H1 (cell line): ENCODE results near the gene SPECC1. TPM values are rescaled to one million over a fixed set of nuclear protein-coding genes. Genes with fewer than 3 reads are reported as not detected.
A peak's percentile ranks its signal among the peaks of the same experiment; 100 is the strongest.

ENCODE experiments used
- CTCF ChIA-PET: fragments of 300-600 bp; sonication (Branson Sonifier 250); formaldehyde crosslinking; loops from one replicate; lab custom pipeline; 2021; ENCODE audit not compliant: partially characterized antibody; lab: Charles Lee
- POLR2A ChIA-PET: fragments of 300-600 bp; sonication (Branson Sonifier 250); formaldehyde crosslinking; loops from one replicate; lab custom pipeline; 2021; ENCODE audit warnings: inconsistent platforms; ENCODE audit not compliant: partially characterized antibody; lab: Charles Lee
- DNase-seq, 2 experiments: peaks; one replicate each; pipeline versions ENCODE4 v3.0.0 to v3.0.0-alpha.2; 2010 to 2022; ENCODE audit warnings: low spot score in 2 of 2, low read depth in 1 of 2, mixed read lengths in 1 of 2
- FAIRE-seq: peaks from 2 replicates; lab custom pipeline; 2011; peaks lifted over from hg19 to GRCh38; lab: Jason Lieb, UNC
- H2AFZ ChIP-seq: 2 replicates; pipeline ENCODE4 v1.8.1; 2012; ENCODE audit warnings: low read length, inconsistent platforms
- H2AK5ac ChIP-seq: 2 replicates; pipeline ENCODE4 v1.6.1; 2013; ENCODE audit warnings: low read depth, low read length
- H2BK120ac ChIP-seq: replicated peaks from 2 replicates; pipeline ENCODE3; 2013; ENCODE audit warnings: low read depth, low read length, inconsistent platforms
- H2BK12ac ChIP-seq: 2 replicates; pipeline ENCODE4 v1.6.1; 2013; ENCODE audit warnings: low read depth, low read length
- H2BK15ac ChIP-seq: 2 replicates; pipeline ENCODE4 v1.6.1; 2013; ENCODE audit warnings: low read length
- H2BK20ac ChIP-seq: 2 replicates; pipeline ENCODE4 v1.6.1; 2013; ENCODE audit warnings: low read length
- H2BK5ac ChIP-seq: 2 replicates; pipeline ENCODE4 v1.6.1; 2013; ENCODE audit warnings: low read depth, low read length
- H3K14ac ChIP-seq: 2 replicates; pipeline ENCODE4 v1.6.1; 2013; ENCODE audit warnings: inconsistent platforms; ENCODE audit not compliant: insufficient read length
- H3K18ac ChIP-seq: 2 replicates; pipeline ENCODE4 v1.6.1; 2013; ENCODE audit warnings: low read length; ENCODE audit errors: extremely low read depth
- H3K23ac ChIP-seq: 2 replicates; pipeline ENCODE4 v1.6.1; 2013; ENCODE audit warnings: inconsistent platforms; ENCODE audit not compliant: insufficient read length
- H3K23me2 ChIP-seq: 2 replicates; pipeline ENCODE4 v1.6.1; 2013; ENCODE audit warnings: low read depth, low read length
- H3K27ac ChIP-seq: 2 replicates; pipeline ENCODE4 v1.6.1; 2011; ENCODE audit warnings: low read depth, low read length, inconsistent platforms
- H3K27me3 ChIP-seq, 4 experiments: replicated peaks in 1 of 4; 1 replicate in 1 of 4; 2 replicates in 3 of 4; pipeline versions ENCODE4 v1.6.1 to v1.8.1; 2011 to 2013; ENCODE audit warnings: low read length in 3 of 4, mild to moderate bottlenecking in 3 of 4, inconsistent platforms in 2 of 4, mixed read lengths in 2 of 4, moderate library complexity in 1 of 4; ENCODE audit not compliant: control insufficient read depth in 3 of 4, insufficient read depth in 3 of 4; ENCODE audit errors: extremely low read depth in 1 of 4
- H3K36me3 ChIP-seq, 4 experiments: 2 replicates each; pipeline versions ENCODE4 v1.6.1 to v1.8.1; 2011 to 2013; ENCODE audit warnings: mild to moderate bottlenecking in 4 of 4, low read length in 3 of 4, moderate library complexity in 2 of 4, control low read depth in 1 of 4, inconsistent platforms in 1 of 4; ENCODE audit not compliant: insufficient read depth in 4 of 4, control insufficient read depth in 2 of 4
- H3K4ac ChIP-seq: replicated peaks from 2 replicates; pipeline ENCODE3; 2013; ENCODE audit warnings: low read length, low read depth, mixed read lengths, inconsistent platforms; ENCODE audit not compliant: insufficient read length
- H3K4me1 ChIP-seq, 4 experiments: replicated peaks in 1 of 4; 1 replicate in 1 of 4; 2 replicates in 3 of 4; pipeline versions ENCODE4 v1.6.1 to v1.8.1; 2011 to 2013; ENCODE audit warnings: low read length in 3 of 4, inconsistent platforms in 2 of 4, mixed read lengths in 1 of 4; ENCODE audit not compliant: insufficient read depth in 4 of 4, control insufficient read depth in 3 of 4
- H3K4me2 ChIP-seq, 2 experiments: 2 replicates each; pipeline versions ENCODE4 v1.6.1 to v1.8.1; 2011 to 2013; ENCODE audit warnings: low read depth in 2 of 2, low read length in 2 of 2, control low read depth in 1 of 2, inconsistent platforms in 1 of 2, mild to moderate bottlenecking in 1 of 2; ENCODE audit not compliant: insufficient read depth in 1 of 2
- H3K4me3 ChIP-seq, 4 experiments: fragments of 200-600, 300-600 bp in 1 of 4; sonication (generic), shearing (Covaris generic), sonication (Bioruptor Twin) in 1 of 4; 2 replicates each; pipeline versions ENCODE4 v1.5.1 to v1.8.1; 2011 to 2016; ENCODE audit warnings: low read length in 4 of 4, low read depth in 3 of 4, control low read depth in 2 of 4, inconsistent platforms in 2 of 4, mild to moderate bottlenecking in 2 of 4, mixed read lengths in 1 of 4, moderate library complexity in 1 of 4; ENCODE audit not compliant: insufficient read depth in 2 of 4; ENCODE audit errors: extremely low read depth in 1 of 4
- H3K56ac ChIP-seq: replicated peaks from 2 replicates; pipeline ENCODE3; 2013; ENCODE audit warnings: low read depth, mild to moderate bottlenecking, mixed read lengths, low read length, inconsistent platforms; ENCODE audit not compliant: insufficient read length
- H3K79me1 ChIP-seq: 2 replicates; pipeline ENCODE4 v1.6.1; 2013; ENCODE audit warnings: low read depth, low read length, control low read depth
- H3K79me2 ChIP-seq, 2 experiments: 2 replicates each; pipeline versions ENCODE4 v1.6.1 to v1.8.1; 2012 to 2013; ENCODE audit warnings: low read length in 2 of 2, mild to moderate bottlenecking in 2 of 2, inconsistent platforms in 1 of 2; ENCODE audit not compliant: insufficient read depth in 2 of 2, control insufficient read depth in 1 of 2
- H3K9ac ChIP-seq, 4 experiments: replicated peaks in 1 of 4; 1 replicate in 1 of 4; 2 replicates in 3 of 4; pipeline versions ENCODE4 v1.6.1 to v1.8.1; 2011 to 2013; ENCODE audit warnings: low read depth in 3 of 4, low read length in 3 of 4, control low read depth in 2 of 4, mild to moderate bottlenecking in 2 of 4, moderate library complexity in 2 of 4, inconsistent platforms in 1 of 4; ENCODE audit errors: extremely low read depth in 1 of 4
- H3K9me3 ChIP-seq, 2 experiments: 2 replicates each; pipeline versions ENCODE4 v1.6.1 to v1.8.1; 2012 to 2013; ENCODE audit warnings: mild to moderate bottlenecking in 2 of 2, moderate library complexity in 2 of 2, control low read depth in 1 of 2, inconsistent platforms in 1 of 2, low read depth in 1 of 2, low read length in 1 of 2, mixed read lengths in 1 of 2; ENCODE audit not compliant: insufficient read depth in 2 of 2
- H4K20me1 ChIP-seq, 2 experiments: replicated peaks in 1 of 2; 2 replicates each; pipeline versions ENCODE3 to v1.8.1; 2011 to 2013; ENCODE audit warnings: inconsistent platforms in 2 of 2, low read length in 2 of 2, mild to moderate bottlenecking in 1 of 2; ENCODE audit not compliant: insufficient read depth in 2 of 2, control insufficient read depth in 1 of 2
- H4K5ac ChIP-seq: 2 replicates; pipeline ENCODE4 v1.6.1; 2013; ENCODE audit warnings: low read length, low read depth, mixed read lengths, inconsistent platforms; ENCODE audit not compliant: insufficient read length
- H4K8ac ChIP-seq: 2 replicates; pipeline ENCODE4 v1.8.0; 2013; ENCODE audit warnings: mild to moderate bottlenecking, moderate library complexity, low read length, inconsistent platforms; ENCODE audit not compliant: insufficient read depth; ENCODE audit errors: extremely low read depth
- H4K91ac ChIP-seq: replicated peaks from 2 replicates; pipeline ENCODE3; 2013; ENCODE audit warnings: low read length, mixed read lengths, inconsistent platforms; ENCODE audit not compliant: insufficient read length
- ASH2L ChIP-seq: fragments of 200-600, 300-600 bp; sonication (generic); IDR thresholded peaks from one replicate; pipeline ENCODE4 v1.7.1; 2017; ENCODE audit warnings: low read length
- JUN ChIP-seq: IDR thresholded peaks from 2 replicates; pipeline ENCODE4 v1.6.1; 2011; ENCODE audit warnings: low read depth, mild to moderate bottlenecking, improper control_type of control experiment, low read length
- JUND ChIP-seq: IDR thresholded peaks from 2 replicates; pipeline ENCODE4 v1.6.1; 2011; ENCODE audit warnings: mild to moderate bottlenecking, improper control_type of control experiment, low read length
- MAX ChIP-seq: IDR thresholded peaks from 2 replicates; pipeline ENCODE4 v1.6.1; 2012; ENCODE audit warnings: inconsistent platforms
- POU5F1 ChIP-seq: IDR thresholded peaks from 2 replicates; pipeline ENCODE4 v1.6.1; 2011; ENCODE audit warnings: low read depth, mild to moderate bottlenecking, low read length, moderate library complexity
- SP1 ChIP-seq: IDR thresholded peaks from 2 replicates; pipeline ENCODE4 v1.6.1; 2011; ENCODE audit warnings: low read depth, low read length
- SP2 ChIP-seq: IDR thresholded peaks from 2 replicates; pipeline ENCODE4 v1.6.1; 2012; ENCODE audit warnings: mild to moderate bottlenecking, low read length, inconsistent platforms
- USF2 ChIP-seq: IDR thresholded peaks from 2 replicates; pipeline ENCODE4 v1.6.1; 2011; ENCODE audit warnings: low read length, improper control_type of control experiment
- ZNF274 ChIP-seq: IDR thresholded peaks from 2 replicates; pipeline ENCODE4 v1.7.0; 2012; ENCODE audit warnings: low read length, borderline replicate concordance; ENCODE audit errors: extremely low read depth
- WGBS, 2 experiments: shearing (Covaris generic) in 1 of 2; methylation state at CpG; one replicate each; pipeline versions ENCODE4 v1.1.6 to v1.1.7; 2013 to 2015; ENCODE audit warnings: low lambda C conversion rate in 2 of 2, mixed read lengths in 2 of 2, inconsistent platforms in 1 of 2, low coverage in 1 of 2, missing lambda C conversion rate in 1 of 2; ENCODE audit not compliant: insufficient replicate concordance in 2 of 2, insufficient coverage in 1 of 2, insufficient read length in 1 of 2; ENCODE audit errors: extremely low coverage in 1 of 2, missing lambda C conversion rate in 1 of 2; 5-methylcytosine and 5-hydroxymethylcytosine counted together
- polyA plus RNA-seq, 7 experiments: library from polyadenylated mRNA; depleted of rRNA in 3 of 7; stranded (reverse) in 5 of 7; unstranded in 2 of 7; fragments of >200 nt in 5 of 7; fragments of 200-250 nt in 2 of 7; gene quantifications; 1 replicate in 5 of 7; 2 replicates in 1 of 7; 4 replicates in 1 of 7; pipeline versions ENCODE4 v1.2.1 to v1.2.3, GENCODE V29; 2011 to 2013; ENCODE audit warnings: missing spikeins in 2 of 7, mixed read lengths in 2 of 7
- total RNA-seq: library from RNA; stranded (reverse); fragmentation: NEBNext Ultra II Directional; extraction: Animal tissue kit (Norgen Biotek cat#: 25700); gene quantifications from 2 replicates; pipeline ENCODE4 v1.2.1, GENCODE V29; 2021

Gene SPECC1
- total and polyA plus RNA-seq, 2 of the 8 experiments (the other 6 are each of a cell fraction or from before 2014, with no cell fraction given), result 35.8 to 87.9 TPM

- TF ChIP-seq JUND (no peak), MAX (no peak), SP2 (no peak), ASH2L (peak; percentile 41), USF2 (no peak), POU5F1 (0 out of 2 replicates have a peak, but pooled peaks have one; percentile 36), SP1 (peak; percentile 59; the same call in 1 of the 2 replicates), JUN (no peak), ZNF274 (no peak)
- 6% methylated on average over 3 of the region's 3 CpGs; no CpG with 5 or more reads in 1 of the 2 experiments for WGBS, 2 experiments
- Histone ChIP-seq H2BK12ac (no peak overlapping the region), H3K79me2 (peaks cover 0 to 77% of the 10 kb centered on the region in 2 experiments; a peak in 2 of 4 replicates), H3K27me3 (no peaks in the 10 kb centered on the region), H3K9me3 (peaks cover 1 to 4% of the 10 kb centered on the region in 2 experiments; a peak in 3 of 4 replicates), H2AFZ (no peak overlapping the region), H3K18ac (no peak overlapping the region), H3K4me3 (peak overlapping the region in 1 of 4 experiments; percentile 20; a peak in 1 of 8 replicates), H3K4ac (no peak overlapping the region), H3K79me1 (peaks cover 5% of the 10 kb centered on the region; the same call in 1 of the 2 replicates), H3K4me2 (peak overlapping the region; percentile 42 to 64; a peak in 3 of 4 replicates), H2BK15ac (no peak overlapping the region), H4K5ac (no peak overlapping the region), H2BK5ac (no peak overlapping the region), H3K14ac (no peak overlapping the region), H4K20me1 (no peaks in the 10 kb centered on the region), H2BK20ac (no peak overlapping the region; the same call in 1 of the 2 replicates), H3K4me1 (peaks cover 5 to 24% (median 14%) of the 10 kb centered on the region in 4 experiments), H3K23me2 (no peaks in the 10 kb centered on the region), H3K23ac (no peak overlapping the region), H3K9ac (no peak overlapping the region), H2BK120ac (no peak overlapping the region), H3K27ac (no peak overlapping the region), H4K91ac (no peak overlapping the region), H4K8ac (no peak overlapping the region), H3K56ac (no peak overlapping the region), H2AK5ac (no peak overlapping the region), H3K36me3 (peaks cover 0 to 10% (median 2%) of the 10 kb centered on the region in 4 experiments; a peak in 3 of 8 replicates)
- POLR2A ChIA-PET, result interaction anchor here (0.8 to 2.1 kb wide), 2 partner anchors 11 to 28 kb away, joined by 3 to 5 read pairs; no protein-coding TSS in a partner anchor
- DNase-seq (no peak), FAIRE-seq (peak; percentile 99)
- CTCF ChIA-PET, result interaction anchor here (2.0 kb wide), 1 partner anchor 24 kb away, joined by 6 read pairs; no protein-coding TSS in a partner anchor
Observed at GRCh38 chr17:20202141-20202621, 193.0 kb downstream of the SPECC1 start.
